ENCODE measurements around the gene ZGPAT. TPM values are rescaled to one million over a fixed set of nuclear protein-coding genes. Genes with fewer than 3 reads are reported as not detected.

Gene ZGPAT
- total and polyA plus RNA-seq, 2 of the 13 experiments (the other 11 are each of a cell fraction or from before 2014, with no cell fraction given): 23.0 to 41.9 TPM

DNA sequence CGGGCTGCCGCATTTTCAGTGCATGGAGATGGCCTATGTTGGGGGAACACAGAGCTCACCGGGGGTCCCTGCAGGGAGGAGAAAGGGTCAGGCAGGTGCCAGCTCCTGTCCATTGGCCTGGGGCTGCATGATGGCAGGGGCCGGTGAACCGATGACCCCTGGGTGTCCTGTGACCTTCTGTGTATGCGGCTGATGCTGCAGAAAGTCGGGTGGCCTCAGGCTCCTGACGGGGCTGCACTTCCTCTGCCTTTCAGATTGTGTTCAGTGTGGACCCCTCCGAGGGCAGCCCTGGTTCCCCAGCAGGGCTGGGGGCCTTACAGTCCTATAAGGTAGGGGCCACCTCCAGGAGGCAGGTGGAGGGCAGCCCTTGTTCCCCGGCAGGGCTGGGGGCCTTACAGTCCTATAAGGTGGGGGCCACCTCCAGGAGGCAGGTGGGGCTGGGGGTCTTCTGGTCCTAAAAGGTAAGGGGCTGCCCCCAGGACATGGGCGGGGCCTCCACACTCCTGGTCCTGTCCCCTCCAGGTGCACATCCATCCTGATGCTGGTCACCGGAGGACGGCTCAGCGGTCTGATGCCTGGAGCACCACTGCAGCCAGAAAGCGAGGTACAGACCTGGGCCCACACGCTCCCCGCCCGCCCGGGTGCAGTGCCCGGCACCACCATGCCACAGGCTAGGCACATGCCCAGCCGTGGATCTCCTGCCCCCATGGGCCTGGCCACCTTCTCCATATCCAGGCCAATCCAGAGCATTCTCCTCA is 22.4 kb upstream of the ZGPAT start (continued):
- TF ChIP-seq, protein P1, sequence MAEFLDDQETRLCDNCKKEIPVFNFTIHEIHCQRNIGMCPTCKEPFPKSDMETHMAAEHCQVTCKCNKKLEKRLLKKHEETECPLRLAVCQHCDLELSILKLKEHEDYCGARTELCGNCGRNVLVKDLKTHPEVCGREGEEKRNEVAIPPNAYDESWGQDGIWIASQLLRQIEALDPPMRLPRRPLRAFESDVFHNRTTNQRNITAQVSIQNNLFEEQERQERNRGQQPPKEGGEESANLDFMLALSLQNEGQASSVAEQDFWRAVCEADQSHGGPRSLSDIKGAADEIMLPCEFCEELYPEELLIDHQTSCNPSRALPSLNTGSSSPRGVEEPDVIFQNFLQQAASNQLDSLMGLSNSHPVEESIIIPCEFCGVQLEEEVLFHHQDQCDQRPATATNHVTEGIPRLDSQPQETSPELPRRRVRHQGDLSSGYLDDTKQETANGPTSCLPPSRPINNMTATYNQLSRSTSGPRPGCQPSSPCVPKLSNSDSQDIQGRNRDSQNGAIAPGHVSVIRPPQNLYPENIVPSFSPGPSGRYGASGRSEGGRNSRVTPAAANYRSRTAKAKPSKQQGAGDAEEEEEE (CRISPR knock-in tag; IDR thresholded peaks at IDR 0.05; ENCODE audit: borderline replicate concordance): no peak
- TF ChIP-seq ZNF720 (CRISPR knock-in tag; IDR thresholded peaks at IDR 0.05): no peak
- TF ChIP-seq ZNF446 (CRISPR knock-in tag; IDR thresholded peaks at IDR 0.05): no peak
- TF ChIP-seq, protein P2, sequence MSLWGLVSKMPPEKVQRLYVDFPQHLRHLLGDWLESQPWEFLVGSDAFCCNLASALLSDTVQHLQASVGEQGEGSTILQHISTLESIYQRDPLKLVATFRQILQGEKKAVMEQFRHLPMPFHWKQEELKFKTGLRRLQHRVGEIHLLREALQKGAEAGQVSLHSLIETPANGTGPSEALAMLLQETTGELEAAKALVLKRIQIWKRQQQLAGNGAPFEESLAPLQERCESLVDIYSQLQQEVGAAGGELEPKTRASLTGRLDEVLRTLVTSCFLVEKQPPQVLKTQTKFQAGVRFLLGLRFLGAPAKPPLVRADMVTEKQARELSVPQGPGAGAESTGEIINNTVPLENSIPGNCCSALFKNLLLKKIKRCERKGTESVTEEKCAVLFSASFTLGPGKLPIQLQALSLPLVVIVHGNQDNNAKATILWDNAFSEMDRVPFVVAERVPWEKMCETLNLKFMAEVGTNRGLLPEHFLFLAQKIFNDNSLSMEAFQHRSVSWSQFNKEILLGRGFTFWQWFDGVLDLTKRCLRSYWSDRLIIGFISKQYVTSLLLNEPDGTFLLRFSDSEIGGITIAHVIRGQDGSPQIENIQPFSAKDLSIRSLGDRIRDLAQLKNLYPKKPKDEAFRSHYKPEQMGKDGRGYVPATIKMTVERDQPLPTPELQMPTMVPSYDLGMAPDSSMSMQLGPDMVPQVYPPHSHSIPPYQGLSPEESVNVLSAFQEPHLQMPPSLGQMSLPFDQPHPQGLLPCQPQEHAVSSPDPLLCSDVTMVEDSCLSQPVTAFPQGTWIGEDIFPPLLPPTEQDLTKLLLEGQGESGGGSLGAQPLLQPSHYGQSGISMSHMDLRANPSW (CRISPR knock-in tag; IDR thresholded peaks at IDR 0.05; ENCODE audit: borderline replicate concordance): no peak
- TF ChIP-seq AKAP8 (CRISPR knock-in tag; IDR thresholded peaks at IDR 0.05): 0 out of 2 replicates have a peak, but pooled peaks have one; percentile 36
- no peak for TF ChIP-seq ZNF260 (CRISPR knock-in tag; IDR thresholded peaks at IDR 0.05; ENCODE audit: borderline replicate concordance, low read depth)
- 0 out of 2 replicates have a peak, but pooled peaks have one; percentile 43 for TF ChIP-seq ZC3H13 (CRISPR knock-in tag; IDR thresholded peaks at IDR 0.05)
- TF ChIP-seq ZNF121 (CRISPR knock-in tag; IDR thresholded peaks at IDR 0.05): no peak
- no peak for TF ChIP-seq JARID2 (CRISPR knock-in tag; IDR thresholded peaks at IDR 0.05; ENCODE audit: insufficient replicate concordance)
